ENCODE data around the gene TIGD1.
A peak's percentile ranks its signal among the peaks of the same experiment; 100 is the strongest.

Gene TIGD1

DNA sequence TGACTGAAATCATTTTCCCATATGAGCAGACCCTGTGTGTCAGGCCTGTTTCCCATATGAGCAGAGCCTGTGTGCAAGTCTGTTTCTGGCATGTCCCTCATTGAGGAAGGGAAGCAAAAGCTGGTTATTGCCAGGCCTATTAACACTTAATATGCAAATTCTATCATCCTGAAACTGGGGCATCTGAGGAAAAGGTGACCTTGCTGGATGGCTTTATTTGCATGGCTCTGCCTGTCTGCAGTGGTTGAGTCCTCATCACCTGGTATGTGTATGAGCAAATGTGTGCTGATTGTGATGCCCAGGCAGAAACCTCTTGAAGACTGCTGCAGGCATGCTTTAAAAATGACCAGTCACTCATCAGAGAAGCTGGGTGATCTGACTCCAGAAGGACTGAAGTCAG lies 31.4 kb upstream of the TIGD1 start:
- H3K4me3 ChIP-seq (ENCODE audit: low read length, poor library complexity, severe bottlenecking), result no peak overlapping the region
- H3K4me1 ChIP-seq (ENCODE audit: insufficient read depth, low read length, poor library complexity, severe bottlenecking), result peaks cover 13% of the 10 kb centered on the region
- H3K9me3 ChIP-seq (ENCODE audit: insufficient read depth, low read depth, low read length), result no peaks in the 10 kb centered on the region
- H2AFZ ChIP-seq (ENCODE audit: low read length), result no peak overlapping the region
- H4K20me1 ChIP-seq (ENCODE audit: insufficient read depth, low read length, poor library complexity, severe bottlenecking), result no peaks in the 10 kb centered on the region
- no peak overlapping the region for H3K9ac ChIP-seq (ENCODE audit: low read depth, low read length, poor library complexity, severe bottlenecking)
- TF ChIP-seq EZH2phosphoT487 (IDR thresholded peaks at IDR 0.05; ENCODE audit: borderline replicate concordance), result no peak
- TF ChIP-seq CTCF (conservative IDR thresholded peaks at IDR 0.05; ENCODE audit: low read length), result no peak
- no peaks in the 10 kb centered on the region for H3F3A ChIP-seq (ENCODE audit: low read depth)
- H3K36me3 ChIP-seq (ENCODE audit: insufficient read depth, low read length), result peaks cover 9% of the 10 kb centered on the region; the same call in 1 of the 2 replicates
- H3K4me2 ChIP-seq (ENCODE audit: low read depth, low read length, poor library complexity, severe bottlenecking), result no peak overlapping the region
- H3K79me2 ChIP-seq (ENCODE audit: insufficient read depth, low read length), result no peaks in the 10 kb centered on the region
- no peaks in the 10 kb centered on the region for H3K27me3 ChIP-seq (ENCODE audit: insufficient read depth, low read length, poor library complexity, severe bottlenecking)
- no peaks in the 10 kb centered on the region for H3K9me2 ChIP-seq (replicated peaks; ENCODE audit: low read depth, low read length)

- Histone ChIP-seq H3F3A (ENCODE audit: low read depth) (no peaks in the 10 kb centered on the region), H2AFZ (ENCODE audit: low read length) (no peak overlapping the region), H3K27me3 (ENCODE audit: insufficient read depth, low read length, poor library complexity, severe bottlenecking) (no peaks in the 10 kb centered on the region), H3K4me3 (ENCODE audit: low read length, poor library complexity, severe bottlenecking) (no peak overlapping the region), H3K4me2 (ENCODE audit: low read depth, low read length, poor library complexity, severe bottlenecking) (peak overlapping the region; percentile 52), H3K9me3 (ENCODE audit: insufficient read depth, low read depth, low read length) (no peaks in the 10 kb centered on the region), H3K36me3 (ENCODE audit: insufficient read depth, low read length) (peaks cover 9% of the 10 kb centered on the region; the same call in 1 of the 2 replicates), H3K9ac (ENCODE audit: low read depth, low read length, poor library complexity, severe bottlenecking) (no peak overlapping the region), H3K9me2 (replicated peaks; ENCODE audit: low read depth, low read length) (no peaks in the 10 kb centered on the region), H4K20me1 (ENCODE audit: insufficient read depth, low read length, poor library complexity, severe bottlenecking) (no peaks in the 10 kb centered on the region), H3K79me2 (ENCODE audit: insufficient read depth, low read length) (no peaks in the 10 kb centered on the region), H3K4me1 (ENCODE audit: insufficient read depth, low read length, poor library complexity, severe bottlenecking) (peaks cover 13% of the 10 kb centered on the region)
- TF ChIP-seq EZH2phosphoT487 (IDR thresholded peaks at IDR 0.05; ENCODE audit: borderline replicate concordance) (no peak), CTCF (conservative IDR thresholded peaks at IDR 0.05; ENCODE audit: low read length) (no peak)
Observed at GRCh38 chr2:232580648-232580981, 30.3 kb upstream of the TIGD1 start.

DNA sequence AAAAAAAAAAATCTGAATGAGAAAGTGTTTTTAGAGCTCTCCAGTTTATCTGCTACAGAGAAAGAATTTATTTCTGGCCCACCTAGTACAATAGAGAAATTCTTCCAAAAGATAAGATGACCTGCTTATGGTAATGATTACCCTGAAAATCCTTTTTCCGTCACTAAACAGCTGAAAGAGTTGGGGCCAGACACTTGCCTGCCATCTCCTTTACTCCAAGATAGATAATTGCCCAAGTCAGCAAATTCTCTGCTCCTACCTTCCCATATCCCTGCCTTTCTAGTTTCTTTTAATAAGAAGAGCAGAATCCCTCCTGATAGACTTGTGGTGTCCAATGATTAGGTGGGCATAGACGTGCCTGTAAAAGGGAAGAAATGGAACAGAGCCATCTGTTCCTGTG lies 28.3 kb upstream of the TIGD1 start:
- no peaks in the 10 kb centered on the region for H3K27me3 ChIP-seq (ENCODE audit: insufficient read depth, low read length, poor library complexity, severe bottlenecking)
- H3K4me2 ChIP-seq (ENCODE audit: low read depth, low read length, poor library complexity, severe bottlenecking), result no peak overlapping the region
- TF ChIP-seq CTCF (conservative IDR thresholded peaks at IDR 0.05; ENCODE audit: low read length), result no peak
- TF ChIP-seq EZH2phosphoT487 (IDR thresholded peaks at IDR 0.05; ENCODE audit: borderline replicate concordance), result no peak
- H3K9me2 ChIP-seq (replicated peaks; ENCODE audit: low read depth, low read length), result no peaks in the 10 kb centered on the region
- no peaks in the 10 kb centered on the region for H4K20me1 ChIP-seq (ENCODE audit: insufficient read depth, low read length, poor library complexity, severe bottlenecking)
- peaks cover 15% of the 10 kb centered on the region; the same call in 1 of the 2 replicates for H3K36me3 ChIP-seq (ENCODE audit: insufficient read depth, low read length)
- no peak overlapping the region for H3K4me3 ChIP-seq (ENCODE audit: low read length, poor library complexity, severe bottlenecking)
- H3K9ac ChIP-seq (ENCODE audit: low read depth, low read length, poor library complexity, severe bottlenecking), result no peak overlapping the region
- no peaks in the 10 kb centered on the region for H3K79me2 ChIP-seq (ENCODE audit: insufficient read depth, low read length)
- no peaks in the 10 kb centered on the region for H3F3A ChIP-seq (ENCODE audit: low read depth)
- H3K9me3 ChIP-seq (ENCODE audit: insufficient read depth, low read depth, low read length), result no peaks in the 10 kb centered on the region
- H2AFZ ChIP-seq (ENCODE audit: low read length), result no peak overlapping the region
- H3K4me1 ChIP-seq (ENCODE audit: insufficient read depth, low read length, poor library complexity, severe bottlenecking), result peaks cover 13% of the 10 kb centered on the region
